ENCODE measurements around the gene GGTLC2.
"Not testable (repeated sequence)": the region's sequence is repeated elsewhere in the genome, so short reads cannot be mapped to it uniquely, and the experiment has no call there.

GGTLC2 gene

GRCh38 chr22:22669093-22669492 lies 24.7 kb downstream of the GGTLC2 start:
- no peak for DNase-seq (ENCODE audit: low read depth)

- no peak for DNase-seq (ENCODE audit: low read depth)
These were observed 25.8 kb downstream of the GGTLC2 start for GRCh38 chr22:22670076-22670795.

GRCh38 chr22:22671506-22671905 lies 27.1 kb downstream of the GGTLC2 start:
- DNase-seq (ENCODE audit: low read depth) = no peak

DNA sequence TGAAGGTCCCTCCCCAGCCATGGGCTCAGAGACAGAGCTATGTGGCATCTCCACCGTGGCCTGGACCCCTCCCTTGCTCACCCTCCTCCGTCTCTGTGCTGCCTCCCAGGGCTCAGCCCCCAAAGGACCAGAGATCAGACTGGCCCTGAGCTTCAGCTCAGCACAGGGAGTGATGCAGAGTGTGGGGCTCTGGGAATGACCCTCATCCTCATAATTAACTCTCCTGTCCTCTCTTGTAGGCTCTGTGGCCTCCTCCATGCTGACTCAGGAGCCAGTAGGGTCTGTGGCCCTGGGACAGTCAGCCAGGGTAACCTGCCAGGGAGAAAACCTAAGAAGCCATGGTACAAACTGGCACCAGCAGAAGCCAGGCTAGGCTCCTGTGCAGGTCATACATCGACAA lies 28.7 kb downstream of the GGTLC2 start:
- no peak for DNase-seq (ENCODE audit: low read depth)

- no peak for DNase-seq (ENCODE audit: low read depth)
These were observed 29.2 kb downstream of the GGTLC2 start for GRCh38 chr22:22673628-22674027.

- no peak for DNase-seq (ENCODE audit: low read depth)
These were observed 30.1 kb downstream of the GGTLC2 start for GRCh38 chr22:22674467-22674866.

DNA sequence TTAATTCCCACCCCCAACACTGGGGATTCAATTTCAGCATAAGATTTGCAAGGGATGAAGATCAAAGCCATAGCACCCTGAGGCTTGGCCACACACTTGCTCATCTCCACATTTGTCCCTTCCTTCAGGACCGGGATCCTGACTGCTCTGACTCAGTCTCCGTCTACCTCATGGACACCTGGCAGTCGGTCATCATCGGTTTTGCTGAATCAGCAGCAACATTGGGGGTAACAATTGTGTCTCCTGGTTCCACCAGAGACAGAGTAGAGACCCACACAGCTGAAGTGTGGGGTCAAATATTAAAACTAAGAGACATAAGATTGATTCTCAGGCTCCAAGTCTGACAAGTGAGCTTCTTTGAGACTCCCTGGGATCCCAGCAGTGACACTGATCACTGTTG lies 34.6 kb downstream of the GGTLC2 start:
- DNase-seq (ENCODE audit: low read depth) = no peak

- DNase-seq (ENCODE audit: low read depth) = no peak
These were observed 36.0 kb downstream of the GGTLC2 start for GRCh38 chr22:22680396-22680795.

DNA sequence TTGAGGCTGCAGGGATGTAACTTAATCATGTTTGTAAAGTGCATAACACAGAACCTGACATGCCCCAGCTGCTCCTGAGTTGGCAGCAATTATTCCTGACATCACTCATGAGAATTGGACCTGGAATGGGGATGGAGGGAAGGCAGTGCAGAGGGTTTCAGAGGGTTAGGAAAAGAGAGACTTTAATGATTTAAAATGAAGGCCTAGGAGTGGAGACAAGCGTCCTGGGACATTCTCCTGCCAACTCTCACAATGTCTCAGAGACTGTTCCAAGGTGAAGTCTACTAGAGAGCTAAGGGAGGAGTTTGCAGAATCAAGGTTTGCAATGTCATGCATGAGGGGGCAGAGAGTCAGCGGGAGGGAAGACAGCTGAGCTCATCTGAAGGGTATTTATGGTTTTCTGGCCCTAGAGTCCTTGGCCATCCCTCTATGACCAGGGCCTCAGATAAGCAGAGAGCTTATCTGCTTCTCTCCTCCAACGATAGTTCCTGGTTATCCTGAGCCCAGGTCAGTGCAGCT lies 36.9 kb downstream of the GGTLC2 start:
- DNase-seq (ENCODE audit: low read depth) = no peak

DNA sequence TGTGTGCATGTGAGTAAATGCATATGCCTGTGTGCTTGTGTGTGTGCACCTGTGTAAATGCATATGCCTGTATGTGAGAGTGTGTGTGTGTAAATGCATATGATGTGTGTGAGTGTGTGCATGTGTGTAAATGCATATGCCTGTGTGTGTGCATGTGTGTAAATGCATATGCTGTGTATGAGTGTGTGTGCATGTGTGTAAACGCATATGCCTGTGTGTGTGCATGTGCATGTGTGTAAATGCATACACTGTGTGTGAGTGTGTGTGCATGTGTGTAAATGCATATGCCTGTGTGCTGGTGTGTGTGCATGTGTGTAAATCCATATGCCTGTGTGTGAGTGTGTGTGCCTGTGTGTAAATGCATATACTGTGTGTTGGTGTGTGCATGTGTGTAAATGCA lies 37.8 kb downstream of the GGTLC2 start:
- DNase-seq (ENCODE audit: low read depth) = no peak

GRCh38 chr22:22682807-22683667 lies 38.6 kb downstream of the GGTLC2 start:
- DNase-seq (ENCODE audit: low read depth) = no peak

GRCh38 chr22:22683668-22684361 lies 39.4 kb downstream of the GGTLC2 start:
- DNase-seq (ENCODE audit: low read depth) = no peak

DNA sequence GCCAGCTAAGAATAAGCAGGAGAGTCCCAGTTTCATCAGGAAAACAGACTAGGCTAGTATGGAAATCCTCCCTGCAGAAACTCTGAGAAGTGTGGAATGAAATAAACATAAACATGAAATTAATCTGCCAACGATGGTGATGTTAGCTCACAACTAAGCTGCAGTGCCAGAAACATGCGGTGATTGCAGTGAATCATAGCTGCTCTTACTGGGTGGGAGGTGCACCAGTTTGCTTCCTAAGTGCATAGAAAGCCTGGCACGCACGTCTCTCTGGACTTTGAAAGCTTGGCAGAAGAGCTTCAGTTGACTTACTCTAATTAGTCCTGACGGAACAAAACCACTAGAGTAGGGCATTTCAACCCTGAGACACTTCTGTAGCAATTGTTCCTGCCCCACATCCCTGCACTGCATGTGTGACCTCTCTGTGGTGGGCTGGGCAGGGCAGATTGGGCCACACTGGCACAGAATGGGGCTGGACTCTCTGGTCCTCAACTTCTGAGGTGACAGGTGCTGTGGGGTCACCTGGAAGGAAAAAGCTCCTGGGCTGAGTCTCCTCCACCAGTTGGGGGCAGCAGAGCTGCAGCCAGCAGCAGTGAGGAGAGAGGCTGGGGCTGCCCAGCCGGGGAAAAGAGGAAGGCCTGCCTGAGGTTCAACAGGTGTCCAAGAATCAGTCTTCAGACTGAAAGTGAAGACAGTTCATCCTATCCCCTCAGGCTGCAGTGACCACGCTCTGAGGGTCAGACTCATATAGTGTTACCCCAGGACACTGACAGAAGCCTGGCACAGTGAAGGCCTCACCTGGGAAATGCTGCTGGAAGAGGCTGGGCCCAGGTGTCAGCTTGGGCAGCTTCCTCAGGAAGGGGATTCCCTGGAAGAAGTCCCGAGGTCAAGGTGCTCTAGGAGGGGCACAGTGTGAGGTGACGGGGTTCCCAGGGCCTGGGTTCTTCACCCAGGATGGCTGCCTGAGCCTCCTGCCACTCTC lies 40.5 kb downstream of the GGTLC2 start:
- DNase-seq (ENCODE audit: low read depth) = no peak

- no peak for DNase-seq (ENCODE audit: low read depth)
These were observed 41.2 kb downstream of the GGTLC2 start for GRCh38 chr22:22685586-22685985.

GRCh38 chr22:22686202-22687115 lies 42.0 kb downstream of the GGTLC2 start:
- DNase-seq (ENCODE audit: low read depth) = not testable (repeated sequence)

- no peak for DNase-seq (ENCODE audit: low read depth)
These were observed 43.5 kb downstream of the GGTLC2 start for GRCh38 chr22:22687638-22688500.

DNA sequence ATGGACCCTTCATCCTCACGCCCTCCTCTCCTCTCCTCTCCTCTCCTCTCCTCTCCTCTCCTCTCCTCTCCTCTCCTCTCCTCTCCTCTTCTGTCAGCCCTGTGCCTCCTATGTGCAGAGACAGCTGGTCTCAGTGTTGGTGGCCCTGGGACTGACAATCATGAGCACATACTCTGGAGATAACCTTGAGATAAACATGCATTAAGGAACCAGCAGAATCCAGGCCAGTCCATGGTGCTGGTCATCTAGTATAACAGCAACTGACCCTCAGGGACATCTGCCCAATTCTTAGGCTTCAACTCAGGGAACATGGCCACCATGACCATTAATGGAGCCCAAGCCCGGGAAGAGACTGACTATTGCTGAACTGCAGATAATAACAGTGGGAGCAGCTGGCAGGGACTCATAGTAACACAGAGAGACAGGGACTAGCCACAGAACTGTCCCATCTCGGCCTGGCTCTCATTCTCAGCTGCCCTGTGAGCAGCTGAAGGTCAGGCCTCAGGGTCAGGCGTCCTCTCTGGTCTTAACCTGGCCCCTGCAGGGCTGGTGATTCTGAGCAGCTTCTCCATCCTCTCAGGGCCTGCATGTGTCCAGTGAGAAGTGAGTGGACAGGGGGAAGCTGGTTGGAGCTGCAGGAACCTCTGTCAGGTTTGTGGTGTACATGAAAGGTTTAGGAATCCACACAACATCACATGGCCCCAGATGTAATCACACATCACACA lies 45.4 kb downstream of the GGTLC2 start:
- no peak for DNase-seq (ENCODE audit: low read depth)

DNA sequence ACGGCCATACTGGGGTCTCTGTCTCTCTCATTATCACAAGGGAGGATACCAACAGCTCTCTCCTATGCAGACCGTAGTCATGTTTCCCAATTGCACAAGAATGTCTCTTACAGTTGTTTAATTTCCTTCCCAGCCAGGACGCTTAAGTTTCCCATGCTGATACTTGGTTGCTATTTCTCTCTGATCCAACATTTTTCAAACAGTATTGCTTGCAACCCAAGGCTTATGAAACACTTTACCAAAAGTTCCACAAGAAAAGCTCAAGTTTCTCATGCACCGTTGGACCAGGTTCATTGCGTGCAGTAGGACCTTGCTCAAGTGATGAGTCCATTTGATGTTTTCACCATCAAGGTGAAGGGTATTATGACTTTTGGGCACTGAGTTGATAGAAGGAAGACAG lies 46.6 kb downstream of the GGTLC2 start:
- DNase-seq (ENCODE audit: low read depth) = no peak

Data from activated T-helper 9 cell treated with anti-CD3 and anti-CD28 coated beads, Interleukin-2, amount 50 U/mL, for 16 hours (primary cell).